Measurements from ENCODE around the gene PGBD2. TPM values are rescaled to one million over a fixed set of nuclear protein-coding genes. Genes with fewer than 3 reads are reported as not detected.
"Not testable (repeated sequence)": the region's sequence is repeated elsewhere in the genome, so short reads cannot be mapped to it uniquely, and the experiment has no call there.

The PGBD2 gene
- total RNA-seq, 1 donor from 2014 or later, result 0.53 TPM

GRCh38 chr1:248884632-248885295 is 21.3 kb upstream of the PGBD2 start:
- H3K4me3 ChIP-seq, result no peak overlapping the region
- no peaks in the 10 kb centered on the region for H3K4me1 ChIP-seq
- H3K36me3 ChIP-seq, result no peaks in the 10 kb centered on the region
- no peak overlapping the region for H3K27ac ChIP-seq
- intact Hi-C loops (cut with DNase I), result no loop called here
- H3K9me3 ChIP-seq, result no peaks in the 10 kb centered on the region
- no peaks in the 10 kb centered on the region for H3K27me3 ChIP-seq
- no peak for TF ChIP-seq CTCF (IDR thresholded peaks at IDR 0.05)
- no peak for DNase-seq (ENCODE audit: low spot score in 2 of 2)

- no peak for TF ChIP-seq CTCF (IDR thresholded peaks at IDR 0.05)
- no peak for DNase-seq (ENCODE audit: low spot score in 2 of 2)
- Histone ChIP-seq H3K9me3 (no peaks in the 10 kb centered on the region), H3K27ac (no peak overlapping the region), H3K4me1 (no peaks in the 10 kb centered on the region), H3K27me3 (no peaks in the 10 kb centered on the region), H3K36me3 (no peaks in the 10 kb centered on the region), H3K4me3 (no peak overlapping the region)
- intact Hi-C loops (cut with DNase I), result no loop called here
These were observed 20.4 kb upstream of the PGBD2 start for GRCh38 chr1:248885646-248886045.

GRCh38 chr1:248886237-248886895 is 19.7 kb upstream of the PGBD2 start:
- TF ChIP-seq CTCF (IDR thresholded peaks at IDR 0.05), result no peak
- H3K27ac ChIP-seq, result no peak overlapping the region
- no peak for DNase-seq (ENCODE audit: low spot score in 2 of 2)
- H3K9me3 ChIP-seq, result no peaks in the 10 kb centered on the region
- no peaks in the 10 kb centered on the region for H3K36me3 ChIP-seq
- no peaks in the 10 kb centered on the region for H3K4me1 ChIP-seq
- H3K4me3 ChIP-seq, result no peak overlapping the region
- intact Hi-C loops (cut with DNase I), result no loop called here
- H3K27me3 ChIP-seq, result no peaks in the 10 kb centered on the region

GRCh38 chr1:248889914-248890243 is 16.2 kb upstream of the PGBD2 start:
- H3K4me1 ChIP-seq; intact Hi-C loops (cut with DNase I); DNase-seq (ENCODE audit: low spot score in 2 of 2); H3K4me3 ChIP-seq; H3K36me3 ChIP-seq; H3K9me3 ChIP-seq; H3K27ac ChIP-seq; H3K27me3 ChIP-seq: not testable (repeated sequence)

- no peak overlapping the region for H3K27ac ChIP-seq
- no peaks in the 10 kb centered on the region for H3K9me3 ChIP-seq
- H3K36me3 ChIP-seq, result no peaks in the 10 kb centered on the region
- DNase-seq (ENCODE audit: low spot score in 2 of 2), result no peak
- no peaks in the 10 kb centered on the region for H3K4me1 ChIP-seq
- TF ChIP-seq CTCF (IDR thresholded peaks at IDR 0.05), result no peak
- no peaks in the 10 kb centered on the region for H3K27me3 ChIP-seq
- H3K4me3 ChIP-seq, result no peak overlapping the region
- intact Hi-C loops (cut with DNase I), result no loop called here
These were observed 15.2 kb upstream of the PGBD2 start for GRCh38 chr1:248890549-248891498.

GRCh38 chr1:248891758-248892157 is 14.3 kb upstream of the PGBD2 start:
- Histone ChIP-seq H3K4me3 (no peak overlapping the region), H3K9me3 (no peaks in the 10 kb centered on the region), H3K36me3 (no peaks in the 10 kb centered on the region), H3K27ac (no peak overlapping the region), H3K27me3 (no peaks in the 10 kb centered on the region), H3K4me1 (no peaks in the 10 kb centered on the region)
- TF ChIP-seq CTCF (IDR thresholded peaks at IDR 0.05), result no peak
- intact Hi-C loops (cut with DNase I), result no loop called here
- no peak for DNase-seq (ENCODE audit: low spot score in 2 of 2)
